ENCODE results near the gene HERPUD1.
A peak's percentile ranks its signal among the peaks of the same experiment; 100 is the strongest.
"Not testable (repeated sequence)": the region's sequence is repeated elsewhere in the genome, so short reads cannot be mapped to it uniquely, and the experiment has no call there.

Gene HERPUD1

GRCh38 chr16:56933828-56934598 is 2.1 kb downstream of the HERPUD1 start:
- no peak for DNase-seq (ENCODE audit: low read depth, low spot score)

GRCh38 chr16:56934599-56935145 is 2.7 kb downstream of the HERPUD1 start:
- DNase-seq (ENCODE audit: low read depth, low spot score): not testable (repeated sequence)

GRCh38 chr16:56935201-56935600 is 3.3 kb downstream of the HERPUD1 start:
- no peak for DNase-seq (ENCODE audit: low read depth, low spot score)

- no peak for DNase-seq (ENCODE audit: low read depth, low spot score)
Measured at GRCh38 chr16:56936491-56936890, 4.5 kb downstream of the HERPUD1 start.

GRCh38 chr16:56936950-56937349 is 5.0 kb downstream of the HERPUD1 start:
- no peak for DNase-seq (ENCODE audit: low read depth, low spot score)

GRCh38 chr16:56938664-56939513 is 6.9 kb downstream of the HERPUD1 start:
- no peak for DNase-seq (ENCODE audit: low read depth, low spot score)

GRCh38 chr16:56939801-56940200 is 7.9 kb downstream of the HERPUD1 start:
- DNase-seq (ENCODE audit: low read depth, low spot score): no peak

GRCh38 chr16:56941092-56941491 is 9.2 kb downstream of the HERPUD1 start:
- DNase-seq (ENCODE audit: low read depth, low spot score): no peak

GRCh38 chr16:56941856-56942331 is 10.0 kb downstream of the HERPUD1 start:
- DNase-seq (ENCODE audit: low read depth, low spot score): no peak

GRCh38 chr16:56943761-56944375 is 11.9 kb downstream of the HERPUD1 start:
- no peak for DNase-seq (ENCODE audit: low read depth, low spot score)

- DNase-seq (ENCODE audit: low read depth, low spot score): no peak
Measured at GRCh38 chr16:56944954-56945839, 13.3 kb downstream of the HERPUD1 start.

- DNase-seq (ENCODE audit: low read depth, low spot score): no peak
Measured at GRCh38 chr16:56945847-56946527, 14.0 kb downstream of the HERPUD1 start.

GRCh38 chr16:56946767-56947603 is 15.0 kb downstream of the HERPUD1 start:
- DNase-seq (ENCODE audit: low read depth, low spot score): no peak

GRCh38 chr16:56947604-56947995 is 15.7 kb downstream of the HERPUD1 start:
- no peak for DNase-seq (ENCODE audit: low read depth, low spot score)

- DNase-seq (ENCODE audit: low read depth, low spot score): no peak
Measured at GRCh38 chr16:56948234-56948633, 16.3 kb downstream of the HERPUD1 start.

GRCh38 chr16:56950051-56950450 is 18.1 kb downstream of the HERPUD1 start:
- DNase-seq (ENCODE audit: low read depth, low spot score): no peak

- no peak for DNase-seq (ENCODE audit: low read depth, low spot score)
Measured at GRCh38 chr16:56950455-56950854, 18.5 kb downstream of the HERPUD1 start.

- DNase-seq (ENCODE audit: low read depth, low spot score): peak; percentile 77
Measured at GRCh38 chr16:56950881-56951771, 19.2 kb downstream of the HERPUD1 start.
